PC-3 (cell line): ENCODE results near the gene TMEM163. TPM values are rescaled to one million over a fixed set of nuclear protein-coding genes. Genes with fewer than 3 reads are reported as not detected.
A peak's percentile ranks its signal among the peaks of the same experiment; 100 is the strongest.
"Not testable (repeated sequence)": the region's sequence is repeated elsewhere in the genome, so short reads cannot be mapped to it uniquely, and the experiment has no call there.

Source experiments
- ATAC-seq: fragments of 200-7000 bp; cut with Tn5 transposase; 2 replicates; pipeline ENCODE4 v1.9.1; 2020; ENCODE audit warnings: mild to moderate bottlenecking, moderate library complexity
- BruUV-seq: library from RNA; stranded (reverse); fragments of 400-500 nt; replicated peaks from 2 replicates; lab custom pipeline; 2021; lab: Mats Ljungman, UMichigan
- CTCF ChIA-PET: fragments of 300-600 bp; sonication (Branson Sonifier 250); formaldehyde crosslinking; loops from one replicate; lab custom pipeline; 2022; ENCODE audit warnings: antibody characterized with exemption; lab: Charles Lee
- POLR2A ChIA-PET: fragments of 300-600 bp; sonication (Branson Sonifier 250); formaldehyde crosslinking; loops from one replicate; lab custom pipeline; 2022; ENCODE audit warnings: antibody characterized with exemption; ENCODE audit not compliant: unreplicated experiment; lab: Charles Lee
- DNase-seq: peaks from one replicate; pipeline ENCODE4 v3.0.0-alpha.2; 2015
- H2AFZ ChIP-seq: fragments of 300-600 bp; sonication (generic); 2 replicates; pipeline ENCODE4 v1.6.0; 2016; ENCODE audit warnings: antibody characterized with exemption, low read length
- H3F3A ChIP-seq: fragments of 300-600 bp; sonication (generic); one replicate; pipeline ENCODE4 v1.6.0; 2017; ENCODE audit warnings: antibody characterized with exemption, low read length, control low read depth, mild to moderate bottlenecking; ENCODE audit not compliant: unreplicated experiment
- H3K27ac ChIP-seq: fragments of 300-600 bp; sonication (generic); 2 replicates; pipeline ENCODE4 v1.5.1; 2016; ENCODE audit warnings: mild to moderate bottlenecking, low read length
- H3K27me3 ChIP-seq: fragments of 300-600 bp; sonication (generic); 2 replicates; pipeline ENCODE4 v1.6.1; 2016; ENCODE audit warnings: low read length, mixed read lengths
- H3K36me3 ChIP-seq: fragments of 300-600 bp; sonication (generic); 2 replicates; pipeline ENCODE4 v1.6.1; 2016; ENCODE audit warnings: low read depth, mixed run types, low read length, mixed read lengths
- H3K4me1 ChIP-seq: fragments of 300-600 bp; sonication (generic); 2 replicates; pipeline ENCODE4 v1.5.1; 2016; ENCODE audit warnings: low read length; ENCODE audit not compliant: insufficient read depth
- H3K4me2 ChIP-seq: fragments of 300-600 bp; sonication (generic); 2 replicates; pipeline ENCODE4 v1.6.0; 2016; ENCODE audit warnings: low read length
- H3K4me3 ChIP-seq: fragments of 300-600 bp; sonication (generic); 2 replicates; pipeline ENCODE4 v1.5.1; 2016; ENCODE audit warnings: mild to moderate bottlenecking, low read length, mixed read lengths
- H3K79me2 ChIP-seq: fragments of 300-600 bp; sonication (generic); 2 replicates; pipeline ENCODE4 v1.6.1; 2017; ENCODE audit warnings: low read length, mixed read lengths
- H3K9ac ChIP-seq: fragments of 300-600 bp; sonication (generic); 2 replicates; pipeline ENCODE4 v1.6.0; 2016; ENCODE audit warnings: mild to moderate bottlenecking, low read length
- H3K9me2 ChIP-seq: fragments of 300-600 bp; sonication (generic); replicated peaks from 2 replicates; pipeline ENCODE4 v1.6.1; 2016; ENCODE audit warnings: mixed run types, low read length, mixed read lengths
- H3K9me3 ChIP-seq: fragments of 300-600 bp; sonication (generic); 2 replicates; pipeline ENCODE4 v1.6.1; 2016; ENCODE audit warnings: low read length, mixed read lengths
- H4K20me1 ChIP-seq: fragments of 300-600 bp; sonication (generic); 2 replicates; pipeline ENCODE4 v1.6.1; 2016; ENCODE audit warnings: low read length, mixed read lengths
- CTCF ChIP-seq: fragments of 300-600 bp; sonication (generic); conservative IDR thresholded peaks from 2 replicates; pipeline ENCODE4 v1.5.1; 2017; ENCODE audit warnings: antibody characterized with exemption, low read depth, mild to moderate bottlenecking, low read length
- EZH2 ChIP-seq: fragments of 300-600 bp; sonication (generic); IDR thresholded peaks from one replicate; pipeline ENCODE4 v1.6.1; 2017; ENCODE audit warnings: antibody characterized with exemption, mild to moderate bottlenecking, low read length; ENCODE audit not compliant: unreplicated experiment
- EZH2phosphoT487 ChIP-seq: fragments of 300-600 bp; sonication (generic); IDR thresholded peaks from 2 replicates; pipeline ENCODE4 v1.6.1; 2018; ENCODE audit warnings: mild to moderate bottlenecking, antibody characterized with exemption, low read length, borderline replicate concordance
- intact Hi-C: fragments of 100-400 bp; cut with micrococcal nuclease; formaldehyde crosslinking; loops from 2 replicates; pipeline ENCODE4 v1.9.0; 2023
- total RNA-seq: library from RNA; depleted of rRNA; stranded (reverse); fragments of >200 nt; gene quantifications from 2 replicates; pipeline ENCODE4 v1.2.3, GENCODE V29; 2014

The TMEM163 gene
- total RNA-seq, 1 experiment from 2014 or later: 0.47 TPM

GRCh38 chr2:134568413-134568812 lies 150.4 kb downstream of the TMEM163 start:
- Histone ChIP-seq H3K4me2 (no peak overlapping the region), H3K27ac (no peak overlapping the region), H3K79me2 (no peaks in the 10 kb centered on the region), H3K9me3 (no peaks in the 10 kb centered on the region), H4K20me1 (no peaks in the 10 kb centered on the region), H3K9ac (no peak overlapping the region), H3K4me1 (peaks cover 12% of the 10 kb centered on the region), H2AFZ (no peak overlapping the region), H3F3A (no peaks in the 10 kb centered on the region), H3K9me2 (no peaks in the 10 kb centered on the region), H3K4me3 (no peak overlapping the region), H3K36me3 (no peaks in the 10 kb centered on the region), H3K27me3 (no peaks in the 10 kb centered on the region)
- ChIA-PET POLR2A (no interaction called here), CTCF (no interaction called here)
- ATAC-seq (no peak), DNase-seq (no peak)
- no TSS peak for BruUV-seq
- TF ChIP-seq CTCF: no peak
- intact Hi-C loops: no loop called here

- ChIA-PET POLR2A (no interaction called here), CTCF (no interaction called here)
- Histone ChIP-seq H4K20me1 (no peaks in the 10 kb centered on the region), H3K4me2 (no peak overlapping the region), H3K79me2 (no peaks in the 10 kb centered on the region), H3K27me3 (no peaks in the 10 kb centered on the region), H3K36me3 (no peaks in the 10 kb centered on the region), H3K4me1 (peaks cover 12% of the 10 kb centered on the region), H2AFZ (no peak overlapping the region), H3K27ac (no peak overlapping the region), H3F3A (no peaks in the 10 kb centered on the region), H3K9me3 (no peaks in the 10 kb centered on the region), H3K9ac (no peak overlapping the region), H3K9me2 (no peaks in the 10 kb centered on the region), H3K4me3 (no peak overlapping the region)
- ATAC-seq: no peak
- intact Hi-C loops: no loop called here
- no TSS peak for BruUV-seq
- DNase-seq: no peak
- TF ChIP-seq EZH2phosphoT487: no peak
- TF ChIP-seq CTCF: no peak
- TF ChIP-seq EZH2: no peak
These were observed 151.1 kb downstream of the TMEM163 start for GRCh38 chr2:134567666-134568065.

GRCh38 chr2:134564955-134565354 lies 153.8 kb downstream of the TMEM163 start:
- POLR2A ChIA-PET, CTCF ChIA-PET, BruUV-seq, H3K9ac ChIP-seq, H3K4me3 ChIP-seq, ATAC-seq, H3K9me3 ChIP-seq, H4K20me1 ChIP-seq, intact Hi-C loops, H3F3A ChIP-seq, H3K79me2 ChIP-seq, H3K36me3 ChIP-seq, DNase-seq, H3K9me2 ChIP-seq, H2AFZ ChIP-seq, H3K27me3 ChIP-seq, H3K27ac ChIP-seq: not testable (repeated sequence)
- peak overlapping the region; percentile 16; the same call in 1 of the 2 replicates for H3K4me2 ChIP-seq
- peaks cover 12% of the 10 kb centered on the region for H3K4me1 ChIP-seq
